ENCODE measurements around the gene HSD17B4.

GRCh38 chr5:119458911-119459632, 6.8 kb downstream of the HSD17B4 start:
- no peak for TF ChIP-seq CTCF (IDR thresholded peaks at IDR 0.05; ENCODE audit: low read depth, low read length)
- TF ChIP-seq EZH2phosphoT487 (IDR thresholded peaks at IDR 0.05; ENCODE audit: low read depth), result no peak
